Calu3 (cell line): ENCODE measurements around the gene ZNF282. TPM values are rescaled to one million over a fixed set of nuclear protein-coding genes. Genes with fewer than 3 reads are reported as not detected.

Experiments used
- BruUV-seq: library from RNA; stranded (reverse); fragments of 400-500 nt; replicated peaks from 2 replicates; lab custom pipeline; 2021; lab: Mats Ljungman, UMichigan
- CTCF ChIA-PET: fragments of 300-600 bp; sonication (Branson Sonifier 250); formaldehyde crosslinking; loops from one replicate; lab custom pipeline; 2022; ENCODE audit warnings: antibody characterized with exemption; lab: Charles Lee
- DNase-seq: peaks from one replicate; pipeline ENCODE4 v3.0.0; 2022
- H3K27ac Mint-ChIP-seq: one replicate; pipeline ENCODE4 v1.8.0; 2022; ENCODE audit warnings: mixed read lengths; ENCODE audit not compliant: unreplicated experiment
- H3K27me3 Mint-ChIP-seq: one replicate; pipeline ENCODE4 v1.8.0; 2022; ENCODE audit warnings: mixed read lengths; ENCODE audit not compliant: unreplicated experiment
- H3K36me3 Mint-ChIP-seq: one replicate; pipeline ENCODE4 v1.8.0; 2022; ENCODE audit warnings: mild to moderate bottlenecking, moderate library complexity, mixed read lengths; ENCODE audit not compliant: insufficient read depth, unreplicated experiment
- H3K4me1 Mint-ChIP-seq: one replicate; pipeline ENCODE4 v1.8.0; 2022; ENCODE audit warnings: mild to moderate bottlenecking, low read depth, mixed read lengths; ENCODE audit not compliant: unreplicated experiment
- H3K4me3 Mint-ChIP-seq: one replicate; pipeline ENCODE4 v1.8.0; 2022; ENCODE audit warnings: mild to moderate bottlenecking, low read depth, moderate library complexity, mixed read lengths; ENCODE audit not compliant: unreplicated experiment
- H3K9me3 Mint-ChIP-seq: one replicate; pipeline ENCODE4 v1.8.0; 2022; ENCODE audit warnings: low read depth, mixed read lengths; ENCODE audit not compliant: unreplicated experiment
- CTCF ChIP-seq: fragments of 200-600 bp; IDR thresholded peaks from one replicate; pipeline ENCODE4 v1.8.0; 2022; ENCODE audit warnings: antibody characterized with exemption; ENCODE audit not compliant: unreplicated experiment
- intact Hi-C: fragments of 100-400 bp; cut with micrococcal nuclease; formaldehyde crosslinking; loops from one replicate; pipeline ENCODE4 v1.10.0; 2022; ENCODE audit not compliant: unreplicated experiment
- total RNA-seq: library from RNA; stranded (reverse); gene quantifications from 2 replicates; pipeline ENCODE4 v1.2.3, GENCODE V29; 2022

ZNF282 gene
- total RNA-seq, 1 experiment from 2014 or later = 45.2 TPM

- intact Hi-C loops = no loop called here
- CTCF ChIA-PET = no interaction called here
- TF ChIP-seq CTCF = no peak
- Mint-ChIP-seq H3K27me3 (no peaks in the 10 kb centered on the region), H3K9me3 (no peaks in the 10 kb centered on the region), H3K27ac (no peak overlapping the region), H3K4me3 (no peak overlapping the region), H3K4me1 (no peaks in the 10 kb centered on the region), H3K36me3 (peaks cover 24% of the 10 kb centered on the region)
- no TSS peak for BruUV-seq
- DNase-seq = no peak
Measured at GRCh38 chr7:149257146-149257545, 61.8 kb downstream of the ZNF282 start.

GRCh38 chr7:149261316-149261828 is 66.0 kb downstream of the ZNF282 start:
- Mint-ChIP-seq H3K27me3 (no peaks in the 10 kb centered on the region), H3K9me3 (no peaks in the 10 kb centered on the region), H3K27ac (peak overlapping the region; percentile 36), H3K36me3 (peaks cover 42% of the 10 kb centered on the region), H3K4me1 (peaks cover 8% of the 10 kb centered on the region), H3K4me3 (peak overlapping the region; percentile 86)
- CTCF ChIA-PET = interaction anchor here (0.6 to 1.5 kb wide), 7 partner anchors 24 to 1669 kb away, joined by 3 to 11 read pairs (median 4); partner anchors contain the start of genes ZNF282, ZNF425 and ZNF777
- intact Hi-C loops = no loop called here
- TF ChIP-seq CTCF = no peak
- DNase-seq = no peak
- BruUV-seq = TSS peak; percentile 69

GRCh38 chr7:149261829-149262617 is 66.7 kb downstream of the ZNF282 start, which contains the start of gene ZNF783:
Gene ZNF783, plus strand, starts transcription at chr7:149262196. Its CDS starts 138 bp downstream, at chr7:149262334.
- Mint-ChIP-seq H3K4me1 (peaks cover 8% of the 10 kb centered on the region), H3K9me3 (no peaks in the 10 kb centered on the region), H3K27me3 (no peaks in the 10 kb centered on the region), H3K27ac (peak within 1 kb of the TSS; percentile 36), H3K4me3 (peak within 1 kb of the TSS; percentile 86), H3K36me3 (peaks cover 44% of the 10 kb centered on the region)
- DNase-seq = peak; percentile 83
- CTCF ChIA-PET = interaction anchor here (0.7 to 1.5 kb wide), 6 partner anchors 23 to 198 kb away, joined by 3 to 11 read pairs (median 4); partner anchors contain the start of genes ZNF282, ZNF425 and ZNF777
- intact Hi-C loops = no loop called here
- no TSS peak for BruUV-seq
- peak; percentile 89 for TF ChIP-seq CTCF

- Mint-ChIP-seq H3K27me3 (no peaks in the 10 kb centered on the region), H3K4me3 (no peak overlapping the region), H3K9me3 (no peaks in the 10 kb centered on the region), H3K27ac (no peak overlapping the region), H3K4me1 (peaks cover 8% of the 10 kb centered on the region), H3K36me3 (peaks cover 32% of the 10 kb centered on the region)
- TF ChIP-seq CTCF = no peak
- CTCF ChIA-PET = no interaction called here
- intact Hi-C loops = no loop called here
- no peak for DNase-seq
- BruUV-seq = no TSS peak
Measured at GRCh38 chr7:149266451-149266850, 71.1 kb downstream of the ZNF282 start.
